Erythroblast (primary cell): ENCODE measurements around the gene GNA12.

Experiments
- GATA1 ChIP-seq: IDR thresholded peaks from 2 replicates; pipeline ENCODE4 v1.6.1; 2011; ENCODE audit warnings: low read depth, mild to moderate bottlenecking, control low read depth, low read length, moderate library complexity
- POLR2A ChIP-seq: IDR thresholded peaks from 2 replicates; pipeline ENCODE4 v1.6.1; 2011; ENCODE audit warnings: mild to moderate bottlenecking, low read length

GRCh38 chr7:2864204-2864985 lies 20.3 kb upstream of the GNA12 start:
- TF ChIP-seq POLR2A = no peak
- no peak for TF ChIP-seq GATA1
